A549 (cell line): ENCODE data around the gene NEK9. TPM values are rescaled to one million over a fixed set of nuclear protein-coding genes. Genes with fewer than 3 reads are reported as not detected.

Experiments used
- ATAC-seq, 2 experiments: fragments of 200-7000 bp in 1 of 2; fragments of >200 bp in 1 of 2; cut with Nextera tagmentation in 1 of 2; cut with Tn5 transposase in 1 of 2; 3 replicates each; pipeline versions ENCODE4 v1.8.0 to v1.9.1; 2018 to 2020; ENCODE audit warnings: mild to moderate bottlenecking in 1 of 2, moderate library complexity in 1 of 2
- CTCF ChIA-PET: fragments of 300-600 bp; sonication (Branson Sonifier 250); formaldehyde crosslinking; extraction: SDS; loops from one replicate; lab custom pipeline; 2021; ENCODE audit warnings: antibody characterized with exemption, inconsistent platforms; lab: Yijun Ruan, JAX
- POLR2A ChIA-PET: fragments of 350-600 bp; formaldehyde crosslinking; extraction: SDS; loops from one replicate; lab custom pipeline; 2021; ENCODE audit warnings: antibody characterized with exemption, inconsistent platforms; lab: Yijun Ruan, JAX
- DNase-seq, 2 experiments: peaks; one replicate each; pipeline versions ENCODE4 v3.0.0 to v3.0.0-alpha.2; 2011 to 2016; ENCODE audit warnings: low read depth in 1 of 2, low spot score in 1 of 2
- FAIRE-seq: peaks from 2 replicates; lab custom pipeline; 2011; peaks lifted over from hg19 to GRCh38; lab: Jason Lieb, UNC
- H3K27ac ChIP-seq, 2 experiments: fragments of >200 bp; sonication (Bioruptor Twin); formaldehyde crosslinking; 3 replicates each; pipeline ENCODE4 v1.5.1; 2016 to 2017
- H3K4me1 ChIP-seq: fragments of >200 bp; sonication (Bioruptor Twin); formaldehyde crosslinking; 3 replicates; pipeline ENCODE4 v1.6.1; 2016
- H3K4me2 ChIP-seq: fragments of >200 bp; sonication (Bioruptor Twin); formaldehyde crosslinking; 3 replicates; pipeline ENCODE4 v1.6.1; 2016
- H3K4me3 ChIP-seq: fragments of >200 bp; sonication (Bioruptor Twin); formaldehyde crosslinking; 3 replicates; pipeline ENCODE4 v1.5.1; 2016
- H3K9me3 ChIP-seq: fragments of >200 bp; sonication (Bioruptor Twin); formaldehyde crosslinking; 3 replicates; pipeline ENCODE4 v1.6.1; 2016
- BHLHE40 ChIP-seq: IDR thresholded peaks from 2 replicates; pipeline ENCODE4 v1.6.1; 2012; ENCODE audit warnings: low read depth, low read length, inconsistent platforms
- EHMT2 ChIP-seq: fragments of 200-600 bp; sonication (generic); IDR thresholded peaks from 2 replicates; pipeline ENCODE4 v1.6.1; 2016; ENCODE audit warnings: antibody characterized with exemption, low read depth, mild to moderate bottlenecking, moderate library complexity
- EP300 ChIP-seq, 2 experiments: fragments of >200 bp; sonication (Bioruptor Twin); formaldehyde crosslinking; IDR thresholded peaks; 2 replicates in 1 of 2; 3 replicates in 1 of 2; pipeline ENCODE4 v1.6.1; 2016 to 2017
- FOSL2 ChIP-seq, 2 experiments: fragments of 450-650 bp in 1 of 2; fragments of >200 bp in 1 of 2; sonication (Bioruptor Twin) in 1 of 2; formaldehyde crosslinking; IDR thresholded peaks; 2 replicates each; pipeline versions ENCODE4 v1.5.0 to v1.6.1; 2016 to 2020; ENCODE audit warnings: mild to moderate bottlenecking in 1 of 2, moderate library complexity in 1 of 2
- HOXB5 ChIP-seq: fragments of 250-450 bp; sonication (Bioruptor Pico); IDR thresholded peaks from 2 replicates; pipeline ENCODE4 v1.5.0; 2020; ENCODE audit warnings: mild to moderate bottlenecking, moderate library complexity
- JUNB ChIP-seq: fragments of >200 bp; sonication (Bioruptor Twin); formaldehyde crosslinking; IDR thresholded peaks from 2 replicates; pipeline ENCODE4 v1.6.1; 2016
- MAFK ChIP-seq: fragments of 450-650 bp; IDR thresholded peaks from 2 replicates; pipeline ENCODE4 v1.6.1; 2014; ENCODE audit not compliant: partially characterized antibody
- MYC ChIP-seq: IDR thresholded peaks from 2 replicates; pipeline ENCODE4 v1.6.1; 2012; ENCODE audit warnings: mild to moderate bottlenecking, inconsistent platforms, low read length, improper control_type of control experiment, borderline replicate concordance
- NFE2L2 ChIP-seq: fragments of 150-350 bp; conservative IDR thresholded peaks from 2 replicates; pipeline ENCODE4 v1.6.1; 2014; ENCODE audit warnings: low read length
- NPAS2 ChIP-seq: fragments of 250-450 bp; sonication (Bioruptor Pico); IDR thresholded peaks from 2 replicates; pipeline ENCODE4 v1.8.0; 2022; ENCODE audit warnings: mild to moderate bottlenecking, moderate library complexity, borderline replicate concordance
- RNF2 ChIP-seq: fragments of 200-600 bp; sonication (generic); IDR thresholded peaks from 2 replicates; pipeline ENCODE4 v1.6.1; 2016; ENCODE audit warnings: low read depth, mild to moderate bottlenecking, antibody characterized with exemption, moderate library complexity, borderline replicate concordance
- SMC3 ChIP-seq: fragments of >200 bp; sonication (Bioruptor Twin); formaldehyde crosslinking; IDR thresholded peaks from 3 replicates; pipeline ENCODE4 v1.6.1; 2018; ENCODE audit warnings: inconsistent platforms
- TFCP2L1 ChIP-seq: fragments of 250-450 bp; sonication (Bioruptor Pico); IDR thresholded peaks from 2 replicates; pipeline ENCODE4 v1.5.0; 2021; ENCODE audit warnings: mild to moderate bottlenecking
- WGBS: methylation state at CpG from one replicate; pipeline ENCODE4 v1.1.6; 2017; ENCODE audit errors: missing lambda C conversion rate; 5-methylcytosine and 5-hydroxymethylcytosine counted together
- polyA plus RNA-seq, 4 experiments: library from polyadenylated mRNA; depleted of rRNA in 3 of 4; stranded (reverse); fragments of >200 nt; fragmentation: RNase III in 1 of 4; extraction: RNeasy Plus Mini Kit Qiagen cat#74134 plus additional on column Dnase treatment in 1 of 4; gene quantifications; 2 replicates in 3 of 4; 3 replicates in 1 of 4; pipeline ENCODE4 v1.2.3, GENCODE V29; 2011 to 2017
- TF ChIP-seq, protein P1 (sequence below): fragments of >200 bp; sonication (Bioruptor Twin); formaldehyde crosslinking; IDR thresholded peaks from 3 replicates; pipeline ENCODE4 v1.5.1; 2016
- TF ChIP-seq, protein P2 (sequence below): fragments of 250-450 bp; sonication (Bioruptor Pico); IDR thresholded peaks from 2 replicates; pipeline ENCODE4 v1.5.0; 2021; ENCODE audit warnings: mild to moderate bottlenecking, moderate library complexity, borderline replicate concordance

Gene NEK9
- polyA plus RNA-seq, 2 of the 4 experiments (the other 2 are of a cell fraction) = 49.4 to 75.9 TPM

DNA sequence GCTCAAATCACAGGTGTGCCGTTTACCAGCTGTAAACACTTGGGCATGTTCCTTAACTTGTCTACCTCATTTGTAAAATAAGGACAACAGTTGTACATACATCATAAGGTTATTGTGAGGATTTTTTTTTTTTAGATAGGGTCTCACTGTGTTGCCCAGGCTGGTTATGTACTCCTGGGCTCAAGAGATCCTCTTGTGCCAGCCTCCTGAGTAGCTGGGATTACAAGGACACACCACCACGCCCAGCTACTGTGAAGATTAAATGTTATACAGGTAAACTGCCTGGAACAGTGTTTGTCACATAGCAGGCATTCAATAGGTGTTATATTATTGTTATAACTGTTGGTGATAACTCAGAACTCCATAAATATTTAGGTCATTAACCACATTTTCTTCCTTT lies 36.8 kb upstream of the NEK9 start:
- ChIA-PET CTCF (interaction anchor here (0.6 to 1.4 kb wide), 4 partner anchors 10 to 303 kb away, joined by 3 to 7 read pairs (median 4); no protein-coding TSS in a partner anchor), POLR2A (interaction anchor here (0.6 kb wide), 2 partner anchors 9 to 106 kb away, joined by 4 read pairs; no protein-coding TSS in a partner anchor)
- FAIRE-seq (no peak), DNase-seq (no peak), ATAC-seq (no peak)
- H3K9me3 ChIP-seq = no peaks in the 10 kb centered on the region
- TF ChIP-seq MYC = no peak
- TF ChIP-seq, protein P1, sequence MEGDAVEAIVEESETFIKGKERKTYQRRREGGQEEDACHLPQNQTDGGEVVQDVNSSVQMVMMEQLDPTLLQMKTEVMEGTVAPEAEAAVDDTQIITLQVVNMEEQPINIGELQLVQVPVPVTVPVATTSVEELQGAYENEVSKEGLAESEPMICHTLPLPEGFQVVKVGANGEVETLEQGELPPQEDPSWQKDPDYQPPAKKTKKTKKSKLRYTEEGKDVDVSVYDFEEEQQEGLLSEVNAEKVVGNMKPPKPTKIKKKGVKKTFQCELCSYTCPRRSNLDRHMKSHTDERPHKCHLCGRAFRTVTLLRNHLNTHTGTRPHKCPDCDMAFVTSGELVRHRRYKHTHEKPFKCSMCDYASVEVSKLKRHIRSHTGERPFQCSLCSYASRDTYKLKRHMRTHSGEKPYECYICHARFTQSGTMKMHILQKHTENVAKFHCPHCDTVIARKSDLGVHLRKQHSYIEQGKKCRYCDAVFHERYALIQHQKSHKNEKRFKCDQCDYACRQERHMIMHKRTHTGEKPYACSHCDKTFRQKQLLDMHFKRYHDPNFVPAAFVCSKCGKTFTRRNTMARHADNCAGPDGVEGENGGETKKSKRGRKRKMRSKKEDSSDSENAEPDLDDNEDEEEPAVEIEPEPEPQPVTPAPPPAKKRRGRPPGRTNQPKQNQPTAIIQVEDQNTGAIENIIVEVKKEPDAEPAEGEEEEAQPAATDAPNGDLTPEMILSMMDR = no peak
- TF ChIP-seq SMC3 = no peak
- TF ChIP-seq TFCP2L1 = no peak
- no peak for TF ChIP-seq MAFK
- TF ChIP-seq JUNB = no peak
- no peak for TF ChIP-seq NFE2L2
- TF ChIP-seq, protein P2, sequence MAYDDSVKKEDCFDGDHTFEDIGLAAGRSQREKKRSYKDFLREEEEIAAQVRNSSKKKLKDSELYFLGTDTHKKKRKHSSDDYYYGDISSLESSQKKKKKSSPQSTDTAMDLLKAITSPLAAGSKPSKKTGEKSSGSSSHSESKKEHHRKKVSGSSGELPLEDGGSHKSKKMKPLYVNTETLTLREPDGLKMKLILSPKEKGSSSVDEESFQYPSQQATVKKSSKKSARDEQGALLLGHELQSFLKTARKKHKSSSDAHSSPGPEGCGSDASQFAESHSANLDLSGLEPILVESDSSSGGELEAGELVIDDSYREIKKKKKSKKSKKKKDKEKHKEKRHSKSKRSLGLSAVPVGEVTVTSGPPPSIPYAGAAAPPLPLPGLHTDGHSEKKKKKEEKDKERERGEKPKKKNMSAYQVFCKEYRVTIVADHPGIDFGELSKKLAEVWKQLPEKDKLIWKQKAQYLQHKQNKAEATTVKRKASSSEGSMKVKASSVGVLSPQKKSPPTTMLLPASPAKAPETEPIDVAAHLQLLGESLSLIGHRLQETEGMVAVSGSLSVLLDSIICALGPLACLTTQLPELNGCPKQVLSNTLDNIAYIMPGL (CRISPR knock-in tag) = no peak
- no peak for TF ChIP-seq HOXB5
- TF ChIP-seq EHMT2 = no peak
- TF ChIP-seq NPAS2 (CRISPR knock-in tag) = no peak
- no peak for TF ChIP-seq FOSL2 (IDR thresholded peaks at IDR 0.05)
- TF ChIP-seq FOSL2 (CRISPR knock-in tag; IDR thresholded peaks at IDR 0.05) = no peak
- no peak overlapping the region for H3K4me3 ChIP-seq
- H3K4me1 ChIP-seq = peaks cover 27% of the 10 kb centered on the region
- H3K27ac ChIP-seq = no peak overlapping the region
- no peak overlapping the region for H3K4me2 ChIP-seq
- 96% methylated on average over 2 of the region's 2 CpGs for WGBS

DNA sequence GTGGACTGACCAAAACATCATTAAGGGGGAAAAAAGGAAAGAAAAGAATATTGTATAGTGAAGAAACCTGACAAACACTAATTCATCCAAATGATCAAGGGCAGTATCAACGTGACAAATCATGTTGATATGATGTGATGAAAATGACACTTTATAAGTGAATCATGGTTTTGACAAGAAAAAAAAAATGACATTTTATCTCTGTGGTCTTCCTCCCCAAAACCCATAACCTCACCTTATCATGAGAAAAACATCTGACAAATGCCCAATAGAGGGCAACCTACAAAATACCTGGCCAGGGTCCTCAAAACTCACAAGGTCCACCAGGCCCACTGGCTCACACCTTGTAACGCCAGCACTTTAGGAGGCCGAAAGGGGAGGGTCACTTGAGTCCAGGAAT lies 35.8 kb upstream of the NEK9 start:
- DNase-seq = no peak
- ChIA-PET CTCF (no interaction called here), POLR2A (no interaction called here)
- WGBS = 82% methylated on average over 3 of the region's 3 CpGs
- Histone ChIP-seq H3K4me2 (no peak overlapping the region), H3K9me3 (no peaks in the 10 kb centered on the region), H3K4me1 (peaks cover 18% of the 10 kb centered on the region; the same call in 2 of the 3 replicates), H3K27ac (no peak overlapping the region), H3K4me3 (no peak overlapping the region)
- TF ChIP-seq, protein P1 = peak; percentile 10; the same call in 1 of the 3 replicates
- TF ChIP-seq RNF2 = no peak
- TF ChIP-seq BHLHE40 = no peak
- no peak for TF ChIP-seq EP300 (IDR thresholded peaks at IDR 0.05)
- no peak for FAIRE-seq
- no peak for ATAC-seq
